NCI-H2081 (cell line): ENCODE data around the gene POLE2.
A peak's percentile ranks its signal among the peaks of the same experiment; 100 is the strongest.
"Not testable (repeated sequence)": the region's sequence is repeated elsewhere in the genome, so short reads cannot be mapped to it uniquely, and the experiment has no call there.

Source experiments
- DNase-seq, 2 experiments: peaks; one replicate each; lab custom pipeline; 2025; lab: John Stamatoyannopoulos, UW

The POLE2 gene

GRCh38 chr14:49619273-49619672 lies 68.7 kb downstream of the POLE2 start:
- DNase-seq = not testable (repeated sequence)

DNA sequence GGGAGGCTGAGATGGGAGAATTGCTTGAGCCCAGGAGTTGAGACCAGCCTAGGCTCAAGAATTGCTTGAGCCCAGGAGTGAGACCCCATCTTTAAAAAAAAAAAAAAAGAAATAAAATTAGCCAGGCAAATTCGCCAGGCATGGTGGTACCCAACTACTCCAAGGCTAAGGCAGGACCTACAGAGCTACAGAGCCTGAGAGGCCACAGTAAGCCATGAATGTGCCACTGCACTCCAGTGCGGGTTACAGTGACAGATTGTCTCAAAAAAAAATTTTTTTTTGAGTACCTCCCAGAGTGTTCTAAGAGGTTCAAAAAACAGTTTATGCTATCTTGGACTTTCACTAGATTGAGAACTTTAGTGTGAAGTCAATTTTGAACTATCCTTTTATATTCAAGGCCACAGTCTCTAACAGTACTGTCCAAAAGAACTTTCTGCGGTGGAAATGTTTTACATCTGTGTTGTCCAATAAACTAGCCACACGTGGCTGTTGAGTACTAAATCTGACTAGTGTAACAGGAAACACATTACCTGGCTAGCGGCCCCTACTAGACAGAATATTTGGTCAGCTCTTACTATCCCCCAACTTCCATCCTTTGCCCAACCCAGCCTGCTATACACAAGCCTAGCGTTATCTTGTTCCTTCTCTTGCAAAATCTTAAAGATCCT lies 70.0 kb downstream of the POLE2 start:
- no peak for DNase-seq

- no peak for DNase-seq
Observed at GRCh38 chr14:49615776-49616175, 72.2 kb downstream of the POLE2 start.

DNA sequence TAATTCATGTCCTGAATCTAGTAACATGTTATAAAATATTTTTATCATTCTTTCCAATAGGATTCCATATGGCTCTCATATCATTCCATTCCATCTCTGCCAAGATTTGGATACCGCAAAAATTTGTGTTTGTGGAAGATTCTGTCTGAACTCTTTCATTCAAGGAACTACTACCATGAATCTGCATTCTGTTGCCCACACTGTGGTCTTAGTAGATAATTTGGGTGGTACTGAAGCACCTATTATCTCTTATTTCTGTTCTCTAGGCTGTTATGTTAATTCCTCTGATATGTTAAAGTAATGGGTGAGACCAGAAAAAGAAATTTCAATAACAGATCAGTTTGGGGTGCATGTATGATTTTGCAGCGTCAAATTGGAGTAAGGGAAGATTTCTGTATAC lies 73.8 kb downstream of the POLE2 start:
- DNase-seq = no peak

GRCh38 chr14:49612671-49613070 lies 75.3 kb downstream of the POLE2 start:
- DNase-seq = no peak

DNA sequence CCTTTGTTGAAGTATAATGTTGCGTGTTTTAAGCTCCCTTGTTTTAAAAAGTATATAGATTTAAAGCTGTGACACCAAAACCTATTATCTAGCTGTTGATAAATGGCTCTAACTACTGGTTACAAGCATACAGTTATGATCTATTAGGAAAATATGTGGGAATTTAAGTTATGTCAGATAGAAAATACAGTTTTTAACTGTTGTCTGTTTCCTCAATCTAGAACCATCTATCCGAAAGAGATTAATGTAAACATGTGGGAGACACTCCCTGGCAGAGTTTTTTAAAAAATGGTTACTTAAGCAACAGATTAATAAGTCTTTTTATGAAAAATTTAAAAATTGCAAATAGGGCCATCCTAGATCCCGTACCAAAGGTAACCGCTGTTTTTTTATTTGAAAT lies 75.8 kb downstream of the POLE2 start:
- DNase-seq = no peak

GRCh38 chr14:49607583-49607982 lies 80.4 kb downstream of the POLE2 start:
- no peak for DNase-seq

DNA sequence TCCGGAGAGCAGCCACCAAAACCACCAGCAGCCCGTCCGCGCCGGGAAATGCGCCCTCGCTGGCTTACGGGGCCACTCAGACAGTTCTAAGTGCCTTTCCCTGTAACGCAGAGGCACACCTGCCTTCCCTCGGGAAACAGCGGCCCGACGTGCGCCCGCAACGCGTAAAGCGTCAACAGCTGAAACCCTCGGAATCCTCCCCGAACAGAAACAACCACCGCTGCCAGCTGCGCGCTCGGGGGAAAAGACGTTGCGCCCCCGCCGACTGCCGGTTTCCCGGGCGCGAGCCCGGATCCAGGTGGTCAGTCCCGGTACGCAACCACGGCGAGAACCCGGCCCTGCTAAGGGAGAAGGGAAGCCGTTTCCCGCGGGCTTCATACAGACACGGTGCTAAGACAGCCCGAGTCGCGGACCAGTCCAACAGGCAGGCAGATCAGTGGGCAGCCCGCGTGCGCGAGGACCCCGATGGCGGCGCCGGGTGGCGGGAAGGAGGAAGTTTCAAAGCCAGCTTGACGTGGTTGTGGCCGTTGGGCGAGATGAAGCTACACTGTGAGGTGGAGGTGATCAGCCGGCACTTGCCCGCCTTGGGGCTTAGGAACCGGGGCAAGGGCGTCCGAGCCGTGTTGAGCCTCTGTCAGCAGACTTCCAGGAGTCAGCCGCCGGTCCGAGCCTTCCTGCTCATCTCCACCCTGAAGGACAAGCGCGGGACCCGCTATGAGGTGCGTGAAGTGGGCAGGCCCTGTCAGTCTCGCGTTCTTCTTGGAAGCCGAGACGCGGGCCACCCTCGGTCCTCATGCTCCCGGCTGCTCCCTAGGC lies 89.3 kb downstream of the POLE2 start, which contains the start of gene LRR1:
LRR1 (plus strand) TSS at position 456 of the 816 bp plus-strand sequence; CDS start at position 537, 81 bp downstream.
- DNase-seq = peak; percentile 74 to 87

DNA sequence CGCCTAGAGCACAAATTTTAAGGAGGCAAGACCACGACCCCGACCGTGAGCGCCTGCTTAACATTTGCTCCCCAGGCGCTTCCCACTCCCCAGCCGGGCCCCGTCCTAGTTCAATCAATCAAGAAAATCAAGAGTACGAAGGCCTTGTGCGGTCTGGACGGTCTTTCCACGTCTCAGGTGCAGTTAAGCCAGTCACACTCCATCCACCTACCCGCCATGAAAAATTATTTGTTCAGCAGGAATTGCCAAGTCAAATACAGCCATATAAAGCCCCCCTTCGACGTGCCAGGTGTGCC lies 89.9 kb downstream of the POLE2 start:
- no peak for DNase-seq

DNA sequence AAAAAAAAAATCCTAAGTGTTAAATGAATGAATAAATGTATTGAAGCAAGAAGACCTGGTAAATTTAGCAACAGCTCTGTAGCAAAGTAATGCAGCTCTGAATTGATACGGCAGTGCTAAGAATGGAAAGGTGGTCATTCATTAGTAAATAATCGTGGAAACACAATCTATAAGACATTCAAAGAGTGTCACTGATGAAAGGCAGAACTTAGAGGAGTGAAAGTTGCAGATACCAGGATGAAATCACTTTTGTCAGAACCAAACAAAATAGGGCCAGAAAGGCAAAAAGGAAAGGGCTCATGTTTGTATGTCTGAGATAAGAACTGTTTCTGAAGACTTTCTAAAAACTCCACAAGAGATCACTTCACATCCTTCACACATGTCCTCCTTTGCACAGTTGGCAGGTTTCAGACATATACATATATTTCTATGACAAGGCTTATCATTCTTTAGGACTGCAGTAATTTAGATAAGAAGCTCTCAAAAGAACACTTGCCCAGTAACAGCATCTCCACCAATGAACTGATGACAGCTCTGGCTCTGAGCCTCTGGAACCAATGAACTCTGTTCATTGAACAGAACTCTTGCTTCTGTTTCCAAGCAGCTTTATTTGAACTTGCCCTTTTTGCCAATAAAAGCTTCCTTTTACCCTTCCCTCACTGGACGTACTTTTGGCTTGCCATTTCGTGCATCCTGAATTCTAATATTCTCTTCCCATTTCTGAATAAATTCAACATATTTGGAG lies 93.5 kb downstream of the POLE2 start:
- no peak for DNase-seq
